Ovary (tissue), 9 donors: Measurements from ENCODE around the gene TAS2R40. TPM values are rescaled to one million over a fixed set of nuclear protein-coding genes. Genes with fewer than 3 reads are reported as not detected.

ENCODE experiments used
- DNase-seq, 5 donors: peaks; one replicate each; pipeline ENCODE4 v3.0.0-alpha.2; 2019 to 2020
- H3K27ac ChIP-seq, 2 donors: fragments of 200-600 bp; one replicate each; pipeline versions ENCODE4 v1.5.1 to v1.8.0; 2019 to 2022
- H3K27me3 ChIP-seq: fragments of 200-600 bp; one replicate; pipeline ENCODE4 v1.8.0; 2022
- H3K36me3 ChIP-seq: fragments of 200-600 bp; sonication (generic); one replicate; pipeline ENCODE4 v1.5.1; 2019
- H3K4me1 ChIP-seq: one replicate; pipeline ENCODE4 v1.8.1; 2013; ENCODE audit warnings: mild to moderate bottlenecking, moderate library complexity; ENCODE audit not compliant: insufficient read depth
- H3K4me3 ChIP-seq: fragments of 200-600 bp; sonication (generic); one replicate; pipeline ENCODE4 v1.5.1; 2017
- H3K9me3 ChIP-seq, 2 donors: fragments of 200-600 bp in 1 of 2; sonication (generic) in 1 of 2; one replicate each; pipeline versions ENCODE4 v1.5.1 to v1.8.1; 2013 to 2019; ENCODE audit warnings: mild to moderate bottlenecking in 1 of 2, moderate library complexity in 1 of 2
- EP300 ChIP-seq: sonication (generic); formaldehyde crosslinking; IDR thresholded peaks from one replicate; pipeline ENCODE4 v1.6.1; 2017; ENCODE audit warnings: antibody characterized with exemption
- POLR2A ChIP-seq: fragments of 450-650 bp; IDR thresholded peaks from one replicate; pipeline ENCODE4 v1.6.1; 2017; ENCODE audit warnings: antibody characterized with exemption, mild to moderate bottlenecking, moderate library complexity
- WGBS, 3 donors: extraction: QIAGEN DNeasy Blood & Tissue Kit in 1 of 3; methylation state at CpG; one replicate each; pipeline versions ENCODE4 v1.1.5 to v1.1.7; 2013 to 2017; 5-methylcytosine and 5-hydroxymethylcytosine counted together
- intact Hi-C, 4 donors: fragments of 100-400 bp; cut with DNase I; formaldehyde crosslinking; loops; one replicate each; pipeline versions ENCODE4 v1.11.0 to v1.15.1; 2022 to 2023
- polyA plus RNA-seq, 2 donors: library from polyadenylated mRNA; stranded (reverse); fragments of 200-250 nt in 1 of 2; fragments of 350-450 nt in 1 of 2; fragmentation: Illumina TruSeq in 1 of 2; extraction: RNeasy Lipid Tissue Mini Kit (QIAGEN cat#74804) in 1 of 2; gene quantifications; one replicate each; pipeline ENCODE4 v1.2.3, GENCODE V29; 2013 to 2014
- total RNA-seq, 7 donors: library from RNA; depleted of rRNA in 2 of 7; stranded (reverse); fragments of >200 nt in 2 of 7; fragmentation: NEBNext Ultra II Directional in 3 of 7; extraction: Animal tissue kit (Norgen Biotek cat#: 25700) in 3 of 7; gene quantifications; one replicate each; pipeline versions ENCODE4 v1.1.0 to v1.2.4, GENCODE V29; 2016 to 2023
- TF ChIP-seq, protein P1 (sequence below), 3 donors: fragments of 450-650 bp in 2 of 3; fragments of 200-600 bp in 1 of 3; IDR thresholded peaks; one replicate each; pipeline versions ENCODE4 v1.5.1 to v1.8.0; 2016 to 2022; ENCODE audit warnings: antibody characterized with exemption in 3 of 3, mild to moderate bottlenecking in 1 of 3
- donor health status: DM: no; HTN: no; CAD: no; lungs with moderate emphysema.
- donor health status: DM: no; HTN: no; CAD: no.
- donor health status: Bipolar disorder and iron deficiency.
- donor health status: DM: yes; HTN: yes; CAD: no.
- donor health status: DM: no; HTN: no; CAD: no.
- donor health status: DM: yes; HTN: yes; CAD: no.

The TAS2R40 gene
- total and polyA plus RNA-seq, 9 donors = not detected

DNA sequence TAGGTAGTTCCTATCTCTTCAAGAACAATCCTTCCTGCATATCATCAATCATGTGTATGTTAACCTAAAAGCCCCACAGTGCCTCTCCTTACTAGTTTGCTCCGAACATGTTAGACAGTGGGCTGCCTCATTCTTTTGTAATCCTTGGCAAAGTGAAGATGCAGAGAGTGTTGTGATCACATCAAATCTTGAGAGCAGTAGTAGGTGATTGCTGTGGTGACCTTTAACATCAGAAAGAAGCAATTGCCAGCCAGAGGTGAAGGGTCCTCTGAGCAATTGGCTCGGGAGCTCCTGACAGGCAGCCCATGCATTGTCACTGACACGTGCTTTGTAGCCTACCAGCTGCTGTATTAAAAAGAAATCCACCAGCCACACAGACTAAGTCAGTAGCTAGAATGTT is 21.8 kb downstream of the TAS2R40 start:
- no peak overlapping the region for H3K27ac ChIP-seq
- intact Hi-C loops = loop anchor here (5.0 to 10.0 kb wide), 2 partner anchors 61 to 174 kb away; no protein-coding TSS in a partner anchor
- H3K4me1 ChIP-seq = peaks cover 1% of the 10 kb centered on the region
- H3K4me3 ChIP-seq = no peak overlapping the region
- 52 to 62% (median 61%) methylated on average over 3 of the region's 3 CpGs for WGBS, 3 donors
- H3K36me3 ChIP-seq = no peaks in the 10 kb centered on the region
- no peaks in the 10 kb centered on the region for H3K9me3 ChIP-seq
- no peak for TF ChIP-seq EP300
- TF ChIP-seq, protein P1, sequence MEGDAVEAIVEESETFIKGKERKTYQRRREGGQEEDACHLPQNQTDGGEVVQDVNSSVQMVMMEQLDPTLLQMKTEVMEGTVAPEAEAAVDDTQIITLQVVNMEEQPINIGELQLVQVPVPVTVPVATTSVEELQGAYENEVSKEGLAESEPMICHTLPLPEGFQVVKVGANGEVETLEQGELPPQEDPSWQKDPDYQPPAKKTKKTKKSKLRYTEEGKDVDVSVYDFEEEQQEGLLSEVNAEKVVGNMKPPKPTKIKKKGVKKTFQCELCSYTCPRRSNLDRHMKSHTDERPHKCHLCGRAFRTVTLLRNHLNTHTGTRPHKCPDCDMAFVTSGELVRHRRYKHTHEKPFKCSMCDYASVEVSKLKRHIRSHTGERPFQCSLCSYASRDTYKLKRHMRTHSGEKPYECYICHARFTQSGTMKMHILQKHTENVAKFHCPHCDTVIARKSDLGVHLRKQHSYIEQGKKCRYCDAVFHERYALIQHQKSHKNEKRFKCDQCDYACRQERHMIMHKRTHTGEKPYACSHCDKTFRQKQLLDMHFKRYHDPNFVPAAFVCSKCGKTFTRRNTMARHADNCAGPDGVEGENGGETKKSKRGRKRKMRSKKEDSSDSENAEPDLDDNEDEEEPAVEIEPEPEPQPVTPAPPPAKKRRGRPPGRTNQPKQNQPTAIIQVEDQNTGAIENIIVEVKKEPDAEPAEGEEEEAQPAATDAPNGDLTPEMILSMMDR (IDR thresholded peaks at IDR 0.05) = no peak
- no peak for TF ChIP-seq POLR2A
- H3K27me3 ChIP-seq = no peaks in the 10 kb centered on the region
- DNase-seq = no peak

DNA sequence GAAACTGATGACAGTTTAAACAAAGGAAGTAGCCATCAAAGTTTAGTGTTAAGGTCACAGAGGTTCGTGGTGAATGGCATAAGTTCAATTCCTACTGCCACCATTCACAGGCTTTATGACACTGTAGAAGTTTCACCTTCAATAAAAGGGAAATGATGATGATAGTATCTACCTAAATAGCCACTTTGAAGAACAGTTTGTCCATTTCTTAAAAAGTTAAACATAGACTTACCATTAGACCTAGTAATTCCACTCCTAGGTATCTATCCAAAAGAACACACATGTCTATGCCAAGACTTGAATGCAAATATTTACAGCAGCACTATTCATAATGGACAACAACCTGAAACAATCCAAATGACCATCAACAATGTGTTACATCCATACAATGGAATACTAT is 22.5 kb downstream of the TAS2R40 start:
- DNase-seq = no peak
- peaks cover 1% of the 10 kb centered on the region for H3K4me1 ChIP-seq
- H3K4me3 ChIP-seq = no peak overlapping the region
- TF ChIP-seq EP300 (no peak), POLR2A (no peak)
- TF ChIP-seq, protein P1 (IDR thresholded peaks at IDR 0.05) = no peak
- H3K27me3 ChIP-seq = no peaks in the 10 kb centered on the region
- 59 to 72% (median 60%) methylated on average over 1 of the region's 1 CpG for WGBS, 3 donors
- no peak overlapping the region for H3K27ac ChIP-seq
- intact Hi-C loops = loop anchor here (5.0 to 10.0 kb wide), 2 partner anchors 60 to 173 kb away; no protein-coding TSS in a partner anchor
- no peaks in the 10 kb centered on the region for H3K9me3 ChIP-seq
- H3K36me3 ChIP-seq = no peaks in the 10 kb centered on the region

DNA sequence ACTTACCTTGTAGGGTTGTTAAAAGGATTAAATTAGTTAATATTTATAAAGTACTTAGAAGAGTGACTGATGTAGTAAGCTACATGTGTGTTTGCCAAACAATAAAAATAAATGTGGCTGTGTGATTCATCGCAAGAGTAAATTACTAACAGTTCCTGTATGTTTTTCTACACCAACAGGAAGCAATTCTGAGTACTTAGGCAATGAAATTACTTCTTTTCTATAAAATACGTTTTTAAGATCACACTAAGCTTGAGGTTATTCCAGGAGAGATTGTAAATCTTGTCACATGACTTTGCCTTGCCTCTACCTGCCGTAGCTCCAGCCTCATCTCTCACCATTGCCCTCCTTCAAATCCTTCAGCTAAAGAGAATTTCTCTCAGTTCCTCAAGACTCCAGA is 23.3 kb downstream of the TAS2R40 start:
- TF ChIP-seq EP300 = no peak
- TF ChIP-seq, protein P1 (IDR thresholded peaks at IDR 0.05) = no peak
- TF ChIP-seq POLR2A = no peak
- Histone ChIP-seq H3K9me3 (no peaks in the 10 kb centered on the region), H3K4me3 (no peak overlapping the region), H3K27ac (no peak overlapping the region), H3K27me3 (no peaks in the 10 kb centered on the region), H3K36me3 (no peaks in the 10 kb centered on the region), H3K4me1 (peaks cover 1% of the 10 kb centered on the region)
- intact Hi-C loops = loop anchor here in 2 of 4 donors (10.0 kb wide), 1 partner anchor 60 kb away; no protein-coding TSS in a partner anchor
- 61 to 72% (median 67%) methylated on average over 3 of the region's 3 CpGs for WGBS, 3 donors
- no peak for DNase-seq

DNA sequence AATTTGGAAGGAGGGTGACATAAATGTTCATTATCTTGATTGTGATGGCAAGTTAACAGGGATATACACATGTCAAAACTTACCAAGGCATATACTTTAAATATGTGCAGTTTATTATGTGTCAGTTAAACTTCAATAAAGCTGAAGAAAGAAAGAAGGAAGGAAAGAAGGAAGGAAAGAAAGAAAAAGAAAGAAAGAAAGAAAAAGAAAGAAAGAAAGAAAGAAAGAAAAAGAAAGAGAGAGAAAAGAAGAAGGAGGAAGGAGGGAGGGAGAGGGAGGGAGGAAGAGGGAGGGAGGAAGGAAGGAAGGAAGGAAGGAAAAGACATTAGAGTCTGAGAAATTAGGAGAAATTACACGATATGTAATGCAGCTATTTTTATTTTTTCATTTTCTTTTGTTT is 25.5 kb downstream of the TAS2R40 start:
- Histone ChIP-seq H3K4me3 (no peak overlapping the region), H3K4me1 (no peaks in the 10 kb centered on the region), H3K36me3 (no peaks in the 10 kb centered on the region), H3K27ac (no peak overlapping the region), H3K9me3 (no peaks in the 10 kb centered on the region), H3K27me3 (no peaks in the 10 kb centered on the region)
- intact Hi-C loops = loop anchor here in 2 of 4 donors (10.0 kb wide), 1 partner anchor 57 kb away; no protein-coding TSS in a partner anchor
- no peak for DNase-seq
- no peak for TF ChIP-seq POLR2A
- TF ChIP-seq, protein P1 (IDR thresholded peaks at IDR 0.05) = no peak
- TF ChIP-seq EP300 = no peak
- whole genome bisulfite sequencing, 3 donors = 66 to 75% (median 67%) methylated on average over 1 of the region's 1 CpG
